ENCODE measurements around the gene HOXA5.

HOXA5 gene

DNA sequence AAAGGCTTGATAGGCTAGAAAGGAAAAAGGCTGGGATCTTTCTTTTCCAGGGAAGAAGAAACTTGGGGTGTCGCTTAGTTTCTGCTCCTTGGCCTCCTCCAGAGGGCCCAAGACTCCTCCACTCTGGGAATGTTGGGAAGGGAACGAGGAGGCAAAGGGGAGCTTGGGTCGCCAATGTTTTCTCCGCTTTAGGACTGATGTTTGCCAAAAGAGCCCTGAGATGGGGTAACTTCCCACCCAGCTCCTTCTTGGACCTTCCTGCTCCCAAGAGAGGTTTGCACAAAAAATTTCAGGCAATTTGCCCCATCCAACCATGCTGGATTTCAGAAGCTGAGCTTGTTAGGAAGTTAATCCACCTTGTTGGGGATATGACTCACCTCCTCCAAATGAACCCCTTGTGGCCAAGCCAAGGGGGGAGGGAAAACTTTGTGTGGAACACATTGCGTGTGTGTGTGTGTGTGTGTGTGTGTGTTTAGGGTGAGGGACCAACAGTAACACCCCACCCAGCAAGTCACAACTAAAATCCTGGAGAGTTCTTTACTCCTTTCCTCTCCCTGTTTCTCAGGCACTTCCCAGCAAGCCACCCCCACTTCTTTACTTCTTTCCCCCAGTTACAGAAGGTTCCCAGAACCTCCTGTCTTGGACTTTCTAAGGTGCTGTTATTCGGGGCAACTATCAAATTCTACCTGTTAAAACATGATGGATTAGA is 32.3 kb downstream of the HOXA5 start (continued):
- TF ChIP-seq, protein P1, sequence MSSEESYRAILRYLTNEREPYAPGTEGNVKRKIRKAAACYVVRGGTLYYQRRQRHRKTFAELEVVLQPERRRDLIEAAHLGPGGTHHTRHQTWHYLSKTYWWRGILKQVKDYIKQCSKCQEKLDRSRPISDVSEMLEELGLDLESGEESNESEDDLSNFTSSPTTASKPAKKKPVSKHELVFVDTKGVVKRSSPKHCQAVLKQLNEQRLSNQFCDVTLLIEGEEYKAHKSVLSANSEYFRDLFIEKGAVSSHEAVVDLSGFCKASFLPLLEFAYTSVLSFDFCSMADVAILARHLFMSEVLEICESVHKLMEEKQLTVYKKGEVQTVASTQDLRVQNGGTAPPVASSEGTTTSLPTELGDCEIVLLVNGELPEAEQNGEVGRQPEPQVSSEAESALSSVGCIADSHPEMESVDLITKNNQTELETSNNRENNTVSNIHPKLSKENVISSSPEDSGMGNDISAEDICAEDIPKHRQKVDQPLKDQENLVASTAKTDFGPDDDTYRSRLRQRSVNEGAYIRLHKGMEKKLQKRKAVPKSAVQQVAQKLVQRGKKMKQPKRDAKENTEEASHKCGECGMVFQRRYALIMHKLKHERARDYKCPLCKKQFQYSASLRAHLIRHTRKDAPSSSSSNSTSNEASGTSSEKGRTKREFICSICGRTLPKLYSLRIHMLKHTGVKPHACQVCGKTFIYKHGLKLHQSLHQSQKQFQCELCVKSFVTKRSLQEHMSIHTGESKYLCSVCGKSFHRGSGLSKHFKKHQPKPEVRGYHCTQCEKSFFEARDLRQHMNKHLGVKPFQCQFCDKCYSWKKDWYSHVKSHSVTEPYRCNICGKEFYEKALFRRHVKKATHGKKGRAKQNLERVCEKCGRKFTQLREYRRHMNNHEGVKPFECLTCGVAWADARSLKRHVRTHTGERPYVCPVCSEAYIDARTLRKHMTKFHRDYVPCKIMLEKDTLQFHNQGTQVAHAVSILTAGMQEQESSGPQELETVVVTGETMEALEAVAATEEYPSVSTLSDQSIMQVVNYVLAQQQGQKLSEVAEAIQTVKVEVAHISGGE (tag by site-specific recombination; conservative IDR thresholded peaks at IDR 0.05; ENCODE audit: low read depth): peak; percentile 46
- TF ChIP-seq SP7 (tag by site-specific recombination; IDR thresholded peaks at IDR 0.05) (peak; percentile 56), GFI1B (tag by site-specific recombination; IDR thresholded peaks at IDR 0.05) (no peak), FEZF1 (tag by site-specific recombination; IDR thresholded peaks at IDR 0.05) (no peak), TSHZ1 (tag by site-specific recombination; IDR thresholded peaks at IDR 0.05; ENCODE audit: borderline replicate concordance) (no peak), GLI4 (tag by site-specific recombination; IDR thresholded peaks at IDR 0.05) (no peak), ZNF394 (tag by site-specific recombination; IDR thresholded peaks at IDR 0.05; ENCODE audit: borderline replicate concordance) (no peak), GLIS2 (tag by site-specific recombination; IDR thresholded peaks at IDR 0.05) (no peak), ZNF174 (tag by site-specific recombination; IDR thresholded peaks at IDR 0.05) (no peak), ZNF600 (tag by site-specific recombination; IDR thresholded peaks at IDR 0.05) (no peak), ZNF530 (tag by site-specific recombination; IDR thresholded peaks at IDR 0.05; ENCODE audit: low read depth) (no peak), ZSCAN4 (tag by site-specific recombination; IDR thresholded peaks at IDR 0.05) (peak; percentile 81), MZF1 (tag by site-specific recombination; IDR thresholded peaks at IDR 0.05; ENCODE audit: borderline replicate concordance) (0 out of 2 replicates have a peak, but pooled peaks have one; percentile 7), ZNF677 (tag by site-specific recombination; IDR thresholded peaks at IDR 0.05) (no peak)
- TF ChIP-seq, protein P2, sequence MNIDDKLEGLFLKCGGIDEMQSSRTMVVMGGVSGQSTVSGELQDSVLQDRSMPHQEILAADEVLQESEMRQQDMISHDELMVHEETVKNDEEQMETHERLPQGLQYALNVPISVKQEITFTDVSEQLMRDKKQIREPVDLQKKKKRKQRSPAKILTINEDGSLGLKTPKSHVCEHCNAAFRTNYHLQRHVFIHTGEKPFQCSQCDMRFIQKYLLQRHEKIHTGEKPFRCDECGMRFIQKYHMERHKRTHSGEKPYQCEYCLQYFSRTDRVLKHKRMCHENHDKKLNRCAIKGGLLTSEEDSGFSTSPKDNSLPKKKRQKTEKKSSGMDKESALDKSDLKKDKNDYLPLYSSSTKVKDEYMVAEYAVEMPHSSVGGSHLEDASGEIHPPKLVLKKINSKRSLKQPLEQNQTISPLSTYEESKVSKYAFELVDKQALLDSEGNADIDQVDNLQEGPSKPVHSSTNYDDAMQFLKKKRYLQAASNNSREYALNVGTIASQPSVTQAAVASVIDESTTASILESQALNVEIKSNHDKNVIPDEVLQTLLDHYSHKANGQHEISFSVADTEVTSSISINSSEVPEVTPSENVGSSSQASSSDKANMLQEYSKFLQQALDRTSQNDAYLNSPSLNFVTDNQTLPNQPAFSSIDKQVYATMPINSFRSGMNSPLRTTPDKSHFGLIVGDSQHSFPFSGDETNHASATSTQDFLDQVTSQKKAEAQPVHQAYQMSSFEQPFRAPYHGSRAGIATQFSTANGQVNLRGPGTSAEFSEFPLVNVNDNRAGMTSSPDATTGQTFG (tag by site-specific recombination; IDR thresholded peaks at IDR 0.05; ENCODE audit: borderline replicate concordance): no peak
- TF ChIP-seq, protein P3, sequence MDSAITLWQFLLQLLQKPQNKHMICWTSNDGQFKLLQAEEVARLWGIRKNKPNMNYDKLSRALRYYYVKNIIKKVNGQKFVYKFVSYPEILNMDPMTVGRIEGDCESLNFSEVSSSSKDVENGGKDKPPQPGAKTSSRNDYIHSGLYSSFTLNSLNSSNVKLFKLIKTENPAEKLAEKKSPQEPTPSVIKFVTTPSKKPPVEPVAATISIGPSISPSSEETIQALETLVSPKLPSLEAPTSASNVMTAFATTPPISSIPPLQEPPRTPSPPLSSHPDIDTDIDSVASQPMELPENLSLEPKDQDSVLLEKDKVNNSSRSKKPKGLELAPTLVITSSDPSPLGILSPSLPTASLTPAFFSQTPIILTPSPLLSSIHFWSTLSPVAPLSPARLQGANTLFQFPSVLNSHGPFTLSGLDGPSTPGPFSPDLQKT (IDR thresholded peaks at IDR 0.05; ENCODE audit: borderline replicate concordance, low read depth, low read length): no peak
